Measurements from ENCODE around the gene MGAT3. TPM values are rescaled to one million over a fixed set of nuclear protein-coding genes. Genes with fewer than 3 reads are reported as not detected.
A peak's percentile ranks its signal among the peaks of the same experiment; 100 is the strongest.

MGAT3 gene
- total and polyA plus RNA-seq, 2 donors from 2014 or later = 2.7 to 5.4 TPM

DNA sequence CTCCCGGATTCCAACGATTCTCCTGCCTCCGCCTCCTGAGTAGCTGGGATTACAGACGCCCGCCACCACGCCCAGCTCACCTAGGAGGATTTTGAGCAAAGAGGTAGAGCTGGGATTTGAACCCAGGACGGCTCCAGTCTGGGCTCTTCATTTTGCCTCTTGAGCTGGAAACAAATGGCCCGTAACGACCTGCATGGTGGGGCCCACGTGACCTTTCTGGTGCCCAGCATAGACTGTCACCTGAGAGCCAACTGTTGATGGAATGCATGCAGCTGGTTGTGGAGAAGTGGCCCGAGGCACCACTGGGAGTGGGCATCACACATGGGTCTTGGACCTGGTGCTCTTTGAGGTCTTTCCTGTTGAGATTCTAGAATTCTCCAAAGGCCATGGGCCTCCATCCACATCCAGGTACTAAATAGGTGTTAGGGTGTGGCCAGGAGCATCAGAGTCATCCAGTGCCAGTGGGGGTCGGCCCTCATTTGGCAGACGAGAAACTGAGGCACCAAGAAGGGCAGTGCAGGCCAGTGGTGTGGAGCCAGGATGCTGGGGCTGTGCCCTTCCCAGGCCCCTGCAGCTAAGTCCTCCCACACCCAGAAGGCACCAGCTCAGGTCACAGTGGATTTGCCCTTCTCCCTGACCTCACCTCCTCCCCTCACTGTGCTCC is 67.4 kb downstream of the MGAT3 start:
- H3K36me3 ChIP-seq (ENCODE audit: control insufficient read depth in 2 of 3, insufficient read depth in 3 of 3, low read length in 3 of 3) = peaks cover 7 to 37% (median 27%) of the 10 kb centered on the region in 3 donors
- H3K4me1 ChIP-seq (ENCODE audit: control insufficient read depth in 2 of 3, insufficient read depth in 2 of 3, low read depth in 1 of 3, low read length in 3 of 3) = peaks cover 0 to 53% (median 40%) of the 10 kb centered on the region in 3 donors
- no peaks in the 10 kb centered on the region for H3K9me3 ChIP-seq (ENCODE audit: control insufficient read depth in 2 of 3, insufficient read depth in 1 of 3, low read length in 3 of 3)
- DNase-seq (peak in 2 of 5 donors; percentile 59 to 62), FAIRE-seq (no peak)
- no peak for TF ChIP-seq CTCF (IDR thresholded peaks at IDR 0.05; ENCODE audit: borderline replicate concordance, extremely low read depth, insufficient read depth)
- H3K9ac ChIP-seq (ENCODE audit: low read length in 3 of 3) = peak overlapping the region in 1 of 3 donors; percentile 26
- intact Hi-C loops (cut with DNase I) = no loop called here
- no peaks in the 10 kb centered on the region for H3K27me3 ChIP-seq (ENCODE audit: control insufficient read depth, insufficient read depth, low read length)
- no peak overlapping the region for H3K27ac ChIP-seq (ENCODE audit: low read depth in 2 of 2, low read length in 2 of 2)
- no peak overlapping the region for H3K4me3 ChIP-seq (ENCODE audit: low read length in 3 of 3)

- Histone ChIP-seq H3K4me3 (ENCODE audit: low read length in 3 of 3) (no peak overlapping the region), H3K4me1 (ENCODE audit: control insufficient read depth in 2 of 3, insufficient read depth in 2 of 3, low read depth in 1 of 3, low read length in 3 of 3) (peaks cover 0 to 60% (median 47%) of the 10 kb centered on the region in 3 donors), H3K27ac (ENCODE audit: low read depth in 2 of 2, low read length in 2 of 2) (no peak overlapping the region), H3K36me3 (ENCODE audit: control insufficient read depth in 2 of 3, insufficient read depth in 3 of 3, low read length in 3 of 3) (peaks cover 7 to 44% (median 28%) of the 10 kb centered on the region in 3 donors), H3K9me3 (ENCODE audit: control insufficient read depth in 2 of 3, insufficient read depth in 1 of 3, low read length in 3 of 3) (no peaks in the 10 kb centered on the region), H3K9ac (ENCODE audit: low read length in 3 of 3) (peak overlapping the region in 1 of 3 donors; percentile 26), H3K27me3 (ENCODE audit: control insufficient read depth, insufficient read depth, low read length) (no peaks in the 10 kb centered on the region)
- peak in 1 of 5 donors; percentile 71 for DNase-seq
- no peak for FAIRE-seq
- TF ChIP-seq CTCF (IDR thresholded peaks at IDR 0.05; ENCODE audit: borderline replicate concordance, extremely low read depth, insufficient read depth) = no peak
- intact Hi-C loops (cut with DNase I) = no loop called here
Measured at GRCh38 chr22:39524753-39525657, 68.2 kb downstream of the MGAT3 start.

GRCh38 chr22:39525658-39525975 is 68.8 kb downstream of the MGAT3 start:
- Histone ChIP-seq H3K4me3 (ENCODE audit: low read length in 3 of 3) (no peak overlapping the region), H3K27ac (ENCODE audit: low read depth in 2 of 2, low read length in 2 of 2) (no peak overlapping the region), H3K9ac (ENCODE audit: low read length in 3 of 3) (no peak overlapping the region), H3K4me1 (ENCODE audit: control insufficient read depth in 2 of 3, insufficient read depth in 2 of 3, low read depth in 1 of 3, low read length in 3 of 3) (peaks cover 0 to 63% (median 48%) of the 10 kb centered on the region in 3 donors), H3K27me3 (ENCODE audit: control insufficient read depth, insufficient read depth, low read length) (no peaks in the 10 kb centered on the region), H3K9me3 (ENCODE audit: control insufficient read depth in 2 of 3, insufficient read depth in 1 of 3, low read length in 3 of 3) (no peaks in the 10 kb centered on the region), H3K36me3 (ENCODE audit: control insufficient read depth in 2 of 3, insufficient read depth in 3 of 3, low read length in 3 of 3) (peaks cover 7 to 44% (median 28%) of the 10 kb centered on the region in 3 donors)
- no peak for FAIRE-seq
- intact Hi-C loops (cut with DNase I) = no loop called here
- peak in 1 of 5 donors; percentile 75 for DNase-seq
- TF ChIP-seq CTCF (IDR thresholded peaks at IDR 0.05; ENCODE audit: borderline replicate concordance, extremely low read depth, insufficient read depth) = no peak

Data from kidney (tissue), 14 donors.